GM12892 (cell line): ENCODE results near the gene HARS1.
"Not testable (repeated sequence)": the region's sequence is repeated elsewhere in the genome, so short reads cannot be mapped to it uniquely, and the experiment has no call there.

ENCODE experiments used
- DNase-seq: peaks from one replicate; pipeline ENCODE4 v3.0.0; 2011; ENCODE audit not compliant: insufficient read length
- FAIRE-seq: peaks from 2 replicates; lab custom pipeline; 2011; peaks lifted over from hg19 to GRCh38; lab: Jason Lieb, UNC
- POLR2A ChIP-seq: IDR thresholded peaks from 2 replicates; pipeline ENCODE4 v1.6.1; 2011; ENCODE audit warnings: low read depth, low read length, control low read depth
- POLR2AphosphoS5 ChIP-seq: IDR thresholded peaks from 2 replicates; pipeline ENCODE4 v1.6.1; 2011; ENCODE audit warnings: low read depth, low read length, control low read depth
- TAF1 ChIP-seq: IDR thresholded peaks from 2 replicates; pipeline ENCODE4 v1.6.1; 2011; ENCODE audit warnings: low read depth, mild to moderate bottlenecking, control low read depth, low read length, borderline replicate concordance

HARS1 gene

GRCh38 chr5:140630292-140631035 is 60.7 kb downstream of the HARS1 start:
- no peak for TF ChIP-seq TAF1
- TF ChIP-seq POLR2AphosphoS5: no peak
- no peak for TF ChIP-seq POLR2A
- DNase-seq (no peak), FAIRE-seq (no peak)

GRCh38 chr5:140628711-140629110 is 62.5 kb downstream of the HARS1 start:
- TF ChIP-seq POLR2A (no peak), POLR2AphosphoS5 (no peak), TAF1 (no peak)
- no peak for FAIRE-seq
- no peak for DNase-seq

GRCh38 chr5:140627972-140628371 is 63.2 kb downstream of the HARS1 start:
- DNase-seq (no peak), FAIRE-seq (no peak)
- TF ChIP-seq TAF1: no peak
- TF ChIP-seq POLR2AphosphoS5: no peak
- TF ChIP-seq POLR2A: no peak

- not testable (repeated sequence) for FAIRE-seq, DNase-seq
These were observed 66.3 kb downstream of the HARS1 start for GRCh38 chr5:140624886-140625285.
